NCI-H2227 (cell line): Measurements from ENCODE around the gene FAM9A.
A peak's percentile ranks its signal among the peaks of the same experiment; 100 is the strongest.
"Not testable (repeated sequence)": the region's sequence is repeated elsewhere in the genome, so short reads cannot be mapped to it uniquely, and the experiment has no call there.

Source experiments
- DNase-seq: peaks from one replicate; lab custom pipeline; 2025; ENCODE audit not compliant: unreplicated experiment; lab: John Stamatoyannopoulos, UW

Gene FAM9A

GRCh38 chrX:8805046-8805445 is 3.9 kb upstream of the FAM9A start:
- no peak for DNase-seq

DNA sequence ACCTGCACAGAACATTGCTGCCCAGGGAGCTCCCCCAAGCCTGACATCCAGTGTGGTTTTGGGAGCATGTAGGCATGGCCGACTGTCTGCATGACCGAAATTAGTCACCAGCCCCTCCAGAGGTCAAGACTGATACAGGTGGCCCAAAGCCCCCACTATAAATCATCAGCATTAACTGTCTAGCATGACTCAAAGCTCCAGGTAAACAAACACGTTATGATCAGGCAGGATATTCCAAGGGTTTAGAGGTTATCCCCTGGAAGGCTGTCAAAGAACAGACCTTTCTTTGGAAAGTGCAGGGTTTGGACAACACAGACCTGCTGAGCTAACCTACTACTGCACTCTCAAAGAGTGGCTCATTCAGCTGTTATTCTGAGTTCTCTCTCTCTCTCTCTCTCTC is 2.1 kb upstream of the FAM9A start:
- DNase-seq = no peak

DNA sequence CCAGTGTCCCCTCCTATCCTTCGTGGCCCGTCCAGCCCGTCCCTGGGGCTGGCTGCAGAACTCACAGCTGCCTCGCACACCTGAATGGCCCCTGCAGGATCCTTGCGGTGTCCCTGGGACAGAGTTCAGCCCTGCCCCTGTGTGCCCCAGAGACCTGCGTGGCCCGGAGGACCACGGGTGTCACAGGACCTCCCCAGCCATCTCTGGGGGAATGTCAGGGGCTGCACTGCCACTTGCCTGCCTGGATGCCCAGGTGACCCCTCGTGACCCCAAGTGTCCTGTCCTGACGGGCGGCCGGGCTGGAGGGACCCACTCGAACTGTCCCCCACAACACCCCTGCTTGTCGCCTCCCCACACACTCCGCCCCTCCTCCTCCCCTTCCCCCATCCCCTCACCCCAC is 832 bp downstream of the FAM9A start:
- DNase-seq = not testable (repeated sequence)

GRCh38 chrX:8799281-8799680 is 1.9 kb downstream of the FAM9A start:
- not testable (repeated sequence) for DNase-seq

DNA sequence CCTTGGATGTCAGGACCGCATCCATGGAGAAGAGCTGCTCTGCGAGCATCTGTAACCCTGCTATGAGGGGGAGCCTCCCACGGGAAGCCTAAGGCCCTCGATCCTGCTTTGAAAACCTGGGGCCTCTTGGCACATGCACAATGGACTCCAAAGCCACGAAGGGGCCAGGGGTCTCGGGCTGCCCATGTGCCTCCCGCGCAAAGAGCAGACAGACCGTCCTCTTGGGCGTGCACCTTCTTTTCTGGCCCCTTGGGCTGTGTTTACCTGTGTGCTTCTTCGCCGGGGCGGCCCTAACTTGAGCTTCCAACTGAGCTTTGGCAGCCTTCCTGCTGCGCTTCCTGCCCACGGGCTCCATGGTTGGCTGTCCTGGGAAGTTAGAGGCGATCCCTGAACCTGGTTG is 2.5 kb downstream of the FAM9A start:
- DNase-seq = not testable (repeated sequence)

DNA sequence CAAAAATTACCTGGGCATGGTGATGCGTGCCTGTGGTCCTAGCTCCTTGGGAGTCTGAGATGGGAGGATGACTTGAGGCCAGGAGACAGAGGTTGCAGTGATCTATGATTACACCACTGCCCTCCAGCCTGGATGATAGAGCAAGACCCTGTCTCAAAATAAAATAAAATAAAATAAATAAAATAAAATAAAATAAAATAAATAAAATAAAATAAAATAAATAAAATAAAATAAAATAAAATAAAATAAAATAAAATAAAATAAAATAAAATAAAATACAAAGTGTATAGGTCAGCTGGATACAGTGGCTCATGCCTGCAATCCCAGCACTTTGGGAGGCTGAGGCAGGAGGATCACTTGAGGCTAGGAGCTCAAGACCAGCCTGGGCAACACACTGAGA is 14.1 kb downstream of the FAM9A start:
- DNase-seq = not testable (repeated sequence)

- DNase-seq = no peak
These were observed 17.0 kb downstream of the FAM9A start for GRCh38 chrX:8784162-8784561.

DNA sequence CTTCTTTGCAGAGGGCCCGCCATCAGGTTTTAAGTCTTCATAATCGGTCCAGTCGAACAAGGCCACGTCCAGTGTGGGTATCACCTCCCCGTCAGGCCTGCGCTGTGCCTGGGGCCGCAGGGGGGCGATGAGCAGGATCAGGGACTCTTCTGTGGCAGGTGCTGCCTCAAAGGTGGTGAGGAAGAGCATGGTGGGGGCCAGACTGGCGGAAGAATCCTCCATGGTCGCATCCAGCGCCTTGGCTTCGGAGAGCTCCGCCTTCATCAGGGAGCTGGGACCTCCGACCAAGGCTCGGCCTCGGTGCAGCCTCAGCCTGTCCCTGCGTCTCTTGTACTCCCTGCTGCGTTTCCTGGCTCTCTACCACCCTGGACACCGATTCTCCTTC is 17.5 kb downstream of the FAM9A start:
- DNase-seq = no peak

- DNase-seq = peak; percentile 71
These were observed 18.0 kb downstream of the FAM9A start for GRCh38 chrX:8783097-8783713.

- DNase-seq = no peak
These were observed 18.6 kb downstream of the FAM9A start for GRCh38 chrX:8782595-8782994.

DNA sequence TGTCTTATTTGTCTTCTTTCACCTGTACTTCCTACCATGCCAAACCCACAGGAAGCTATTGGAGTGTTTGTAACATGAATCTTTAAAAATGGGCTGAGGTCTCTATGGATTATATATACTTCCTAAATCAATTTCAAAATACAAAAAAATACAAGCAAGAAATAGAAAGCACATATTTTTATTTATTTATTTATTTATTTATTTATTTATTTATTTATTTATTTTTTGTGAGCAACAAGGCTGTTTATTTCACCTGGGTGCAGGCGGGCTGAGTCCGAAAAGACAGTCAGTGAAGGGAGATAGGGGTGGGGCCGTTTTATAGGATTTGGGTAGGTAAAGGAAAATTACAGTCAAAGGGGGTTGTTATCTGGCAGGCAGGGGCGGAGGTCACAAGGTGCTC is 19.3 kb downstream of the FAM9A start:
- not testable (repeated sequence) for DNase-seq

DNA sequence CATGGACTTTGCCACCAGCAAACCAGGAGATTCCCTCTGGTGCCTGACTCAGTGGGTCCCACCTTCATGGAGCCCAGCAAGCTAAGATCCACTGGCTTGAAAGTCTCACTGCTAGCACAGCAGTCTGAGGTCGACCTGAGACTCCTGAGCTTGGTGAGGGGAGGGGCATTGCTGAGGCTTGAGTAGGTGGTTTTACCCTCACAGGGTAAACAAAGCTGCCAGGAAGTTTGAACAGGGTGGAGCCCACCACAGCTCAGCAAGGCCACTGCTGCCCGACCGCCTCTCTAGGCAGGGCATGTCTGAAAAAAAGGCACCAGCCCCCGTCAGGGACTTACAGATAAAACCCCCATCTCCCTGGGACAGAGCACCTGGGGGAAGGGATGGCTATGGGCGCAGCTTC is 28.1 kb downstream of the FAM9A start:
- DNase-seq = no peak

DNA sequence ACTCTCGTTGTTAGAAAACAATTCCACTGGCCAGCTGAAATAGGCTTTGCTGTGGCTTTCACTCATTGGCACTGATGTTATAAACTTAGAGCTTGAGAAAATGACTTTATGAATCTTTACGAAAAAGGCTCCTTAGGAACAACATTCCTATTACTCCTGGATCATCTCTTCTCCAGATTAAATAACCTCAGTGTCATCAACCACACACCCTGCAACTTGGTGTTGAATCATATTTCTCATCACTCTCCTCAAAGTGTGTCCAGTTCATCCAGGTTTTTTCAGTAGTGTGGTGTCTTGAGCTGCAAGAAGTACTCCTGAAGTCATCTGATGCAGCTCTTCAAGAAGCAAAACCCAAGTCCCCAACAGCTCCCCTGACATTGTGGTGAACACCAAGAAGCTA is 41.2 kb downstream of the FAM9A start:
- DNase-seq = no peak

- DNase-seq = not testable (repeated sequence)
These were observed 42.5 kb downstream of the FAM9A start for GRCh38 chrX:8758706-8759105.

- not testable (repeated sequence) for DNase-seq
These were observed 43.4 kb downstream of the FAM9A start for GRCh38 chrX:8757609-8758389.

- no peak for DNase-seq
These were observed 45.4 kb downstream of the FAM9A start for GRCh38 chrX:8755813-8756212.

GRCh38 chrX:8755116-8755515 is 46.1 kb downstream of the FAM9A start:
- no peak for DNase-seq

DNA sequence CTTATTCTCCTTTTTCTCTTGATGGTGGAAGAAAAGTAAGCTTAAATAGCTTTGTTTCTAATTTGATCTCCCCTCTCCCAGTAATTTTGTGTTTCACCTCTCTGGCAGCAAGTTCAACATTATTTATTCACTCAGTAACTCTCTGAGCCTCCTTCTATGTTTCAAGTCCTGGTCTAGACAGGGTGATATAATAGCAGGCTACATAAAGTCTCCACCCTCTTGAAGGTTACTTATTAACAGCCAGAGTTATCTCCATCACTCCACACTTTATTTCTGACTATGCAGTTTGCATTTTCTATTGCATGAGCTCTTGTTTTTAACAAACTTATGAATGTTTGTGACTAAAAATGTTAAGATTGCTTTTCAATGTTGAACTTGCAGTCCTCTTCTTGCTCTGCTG is 51.5 kb downstream of the FAM9A start:
- DNase-seq = no peak

DNA sequence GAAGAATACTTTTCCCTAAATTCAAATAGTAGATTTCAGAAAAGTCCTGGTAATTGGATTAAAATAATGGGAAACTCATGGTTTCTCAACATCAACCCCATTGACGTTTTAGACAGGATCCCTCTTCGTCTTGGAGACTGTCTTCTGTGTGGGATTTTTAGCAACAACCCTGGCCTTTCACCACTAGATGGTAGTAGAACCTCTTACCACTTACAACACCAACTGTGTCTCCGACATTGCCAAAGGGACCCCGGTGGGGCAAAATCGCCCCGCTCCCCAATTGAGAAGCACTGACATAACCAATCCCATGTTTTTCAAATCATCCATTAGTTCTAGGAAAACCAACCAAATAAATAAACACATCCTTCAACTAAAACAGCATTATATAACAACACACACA is 52.3 kb downstream of the FAM9A start:
- DNase-seq = peak; percentile 68

- peak; percentile 51 for DNase-seq
These were observed 58.0 kb downstream of the FAM9A start for GRCh38 chrX:8743126-8743732.

- DNase-seq = no peak
These were observed 59.2 kb downstream of the FAM9A start for GRCh38 chrX:8741981-8742380.
